HepG2 (cell line): Measurements from ENCODE around the gene SPTBN4. TPM values are rescaled to one million over a fixed set of nuclear protein-coding genes. Genes with fewer than 3 reads are reported as not detected.

Experiments
- ATAC-seq: fragments of 200-7000 bp; cut with Tn5 transposase; 3 replicates; pipeline ENCODE4 v1.9.1; 2020; ENCODE audit warnings: mild to moderate bottlenecking, moderate library complexity
- BruUV-seq: library from RNA; stranded (reverse); fragments of 400-500 nt; replicated peaks from 2 replicates; lab custom pipeline; 2021; lab: Mats Ljungman, UMichigan
- CTCF ChIA-PET: fragments of 300-600 bp; formaldehyde crosslinking; extraction: SDS; loops from one replicate; lab custom pipeline; 2021; ENCODE audit warnings: low total read pairs, inconsistent platforms, low intra/inter-chr PET ratio; lab: Yijun Ruan, JAX
- POLR2A ChIA-PET: fragments of 350-600 bp; sonication (Branson Sonifier 250); formaldehyde crosslinking; loops from one replicate; lab custom pipeline; 2020; ENCODE audit warnings: antibody characterized with exemption, inconsistent platforms; lab: Yijun Ruan, JAX
- DNase-seq: peaks from one replicate; pipeline ENCODE4 v3.0.0-alpha.2; 2015; ENCODE audit warnings: low spot score
- FAIRE-seq: peaks from 3 replicates; lab custom pipeline; 2011; peaks lifted over from hg19 to GRCh38; lab: Jason Lieb, UNC
- H2AFZ ChIP-seq: one replicate; pipeline ENCODE4 v1.6.1; 2011; ENCODE audit warnings: low read length, inconsistent platforms
- H3K27ac ChIP-seq: fragments of 300-600 bp; 3 replicates; pipeline ENCODE4 v1.8.0; 2011; ENCODE audit warnings: mixed run types, mild to moderate bottlenecking, mixed read lengths, low read length, inconsistent platforms; ENCODE audit not compliant: insufficient read depth; ENCODE audit errors: extremely low read length
- H3K27me3 ChIP-seq, 2 experiments: fragments of 200-600 bp in 1 of 2; 2 replicates in 1 of 2; 3 replicates in 1 of 2; pipeline versions ENCODE4 v1.6.0 to v1.8.0; 2011; ENCODE audit warnings: low read length in 2 of 2, mild to moderate bottlenecking in 2 of 2, moderate library complexity in 2 of 2, inconsistent platforms in 1 of 2; ENCODE audit not compliant: insufficient read depth in 2 of 2, control insufficient read depth in 1 of 2
- H3K36me3 ChIP-seq, 2 experiments: fragments of 200-600 bp in 1 of 2; replicated peaks in 1 of 2; 2 replicates in 1 of 2; 3 replicates in 1 of 2; pipeline versions ENCODE4 v1.5.1 to v1.8.0; 2011; ENCODE audit warnings: low read length in 2 of 2, inconsistent platforms in 1 of 2; ENCODE audit not compliant: insufficient read depth in 2 of 2, control insufficient read depth in 1 of 2
- H3K4me1 ChIP-seq: 2 replicates; pipeline ENCODE4 v1.5.1; 2012; ENCODE audit warnings: low read length, inconsistent platforms; ENCODE audit not compliant: insufficient read depth
- H3K4me2 ChIP-seq: 2 replicates; pipeline ENCODE4 v1.6.0; 2011; ENCODE audit warnings: low read depth, low read length, inconsistent platforms
- H3K4me3 ChIP-seq, 3 experiments: fragments of 200-600 bp in 1 of 3; sonication (generic), shearing (Covaris generic) in 1 of 3; replicated peaks in 1 of 3; 2 replicates each; pipeline ENCODE4 v1.5.1; 2011 to 2016; ENCODE audit warnings: low read length in 3 of 3, inconsistent platforms in 2 of 3, low read depth in 2 of 3, mild to moderate bottlenecking in 2 of 3, control low read depth in 1 of 3, mixed read lengths in 1 of 3; ENCODE audit not compliant: insufficient read depth in 1 of 3
- H3K79me2 ChIP-seq: one replicate; pipeline ENCODE4 v1.6.1; 2011; ENCODE audit warnings: low read length, inconsistent platforms; ENCODE audit not compliant: insufficient read depth
- H3K9ac ChIP-seq: 2 replicates; pipeline ENCODE4 v1.6.0; 2011; ENCODE audit warnings: mild to moderate bottlenecking, low read depth, low read length, inconsistent platforms; ENCODE audit not compliant: insufficient read depth
- H3K9me3 ChIP-seq: 2 replicates; pipeline ENCODE4 v1.5.1; 2012; ENCODE audit warnings: mild to moderate bottlenecking, low read length
- H4K20me1 ChIP-seq: 2 replicates; pipeline ENCODE4 v1.6.0; 2011; ENCODE audit warnings: inconsistent platforms, mild to moderate bottlenecking, low read length, moderate library complexity; ENCODE audit not compliant: insufficient read depth
- ETV5 ChIP-seq: IDR thresholded peaks from 2 replicates; pipeline ENCODE4 v1.6.1; 2018; ENCODE audit warnings: missing biosample characterization, missing genetic modification reagents, inconsistent platforms, borderline replicate concordance
- ZNF615 ChIP-seq: sonication (generic); formaldehyde crosslinking; IDR thresholded peaks from 2 replicates; pipeline ENCODE4 v1.5.0; 2020; ENCODE audit warnings: mild to moderate bottlenecking, missing genetic modification reagents, borderline replicate concordance
- ZSCAN30 ChIP-seq: sonication (generic); formaldehyde crosslinking; IDR thresholded peaks from 2 replicates; pipeline ENCODE4 v1.5.0; 2020; ENCODE audit warnings: mild to moderate bottlenecking, missing genetic modification reagents
- WGBS: methylation state at CpG from one replicate; pipeline ENCODE4 v1.1.6; 2017; ENCODE audit warnings: low lambda C conversion rate; 5-methylcytosine and 5-hydroxymethylcytosine counted together
- in situ Hi-C: cut with HindIII; loops from 2 replicates; pipeline ENCODE4 v1.10.0; 2017; ENCODE audit warnings: low pct_unique_long_range_greater_than_20kb; ENCODE audit not compliant: extremely low pct_ligation_motif_present
- intact Hi-C: fragments of 100-400 bp; cut with micrococcal nuclease; formaldehyde crosslinking; loops from one replicate; pipeline ENCODE4 v1.10.0; 2022; ENCODE audit not compliant: unreplicated experiment
- polyA plus RNA-seq, 8 experiments: library from polyadenylated mRNA; depleted of rRNA in 3 of 8; stranded (reverse) in 7 of 8; unstranded in 1 of 8; fragments of >200 nt; fragmentation: Illumina TruSeq in 4 of 8; extraction: Trizol in 4 of 8; gene quantifications; 2 replicates each; pipeline versions ENCODE4 v1.2.1 to v1.2.3, GENCODE V29; 2011 to 2016; ENCODE audit warnings: low read depth in 4 of 8, missing spikeins in 1 of 8, mixed read lengths in 1 of 8; ENCODE audit not compliant: insufficient read depth in 1 of 8
- total RNA-seq, 5 experiments: library from RNA; depleted of rRNA; stranded (reverse); fragments of >200 nt; fragmentation: Illumina TruSeq; extraction: Trizol; gene quantifications; 2 replicates each; pipeline ENCODE4 v1.2.3, GENCODE V29; 2016; ENCODE audit warnings: low read depth in 1 of 5
- TF ChIP-seq, protein P1 (sequence below): sonication (generic); formaldehyde crosslinking; conservative IDR thresholded peaks from 2 replicates; pipeline ENCODE4 v1.4.0; 2020; ENCODE audit warnings: missing genetic modification reagents

The SPTBN4 gene
- total and polyA plus RNA-seq, 2 of the 13 experiments (the other 11 are each of a cell fraction or from before 2014, with no cell fraction given) = 0.11 TPM

DNA sequence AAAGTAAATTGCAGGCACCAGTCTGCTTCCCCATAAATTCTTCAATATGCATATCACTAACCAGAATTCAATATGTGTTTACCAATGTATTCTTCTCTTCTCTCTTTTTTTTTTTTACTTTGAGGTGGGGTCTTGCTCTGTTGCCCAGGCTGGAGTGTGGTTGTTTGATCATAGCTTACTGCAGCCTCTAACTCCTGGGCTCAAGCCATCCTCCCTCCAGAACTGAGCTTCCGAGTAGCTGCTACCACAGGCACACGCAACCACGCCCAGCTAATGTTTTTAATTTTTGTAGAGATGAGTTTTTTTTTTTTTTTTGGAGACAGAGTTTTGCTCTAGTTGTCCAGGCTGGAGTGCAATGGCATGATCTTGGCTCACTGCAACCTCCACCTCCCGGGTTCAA is 151.2 kb downstream of the SPTBN4 start:
- intact Hi-C loops = no loop called here
- Histone ChIP-seq H3K27ac (no peak overlapping the region), H3K4me2 (no peak overlapping the region), H4K20me1 (no peaks in the 10 kb centered on the region)
- DNase-seq = no peak
- no TSS peak for BruUV-seq
- TF ChIP-seq, protein P1, sequence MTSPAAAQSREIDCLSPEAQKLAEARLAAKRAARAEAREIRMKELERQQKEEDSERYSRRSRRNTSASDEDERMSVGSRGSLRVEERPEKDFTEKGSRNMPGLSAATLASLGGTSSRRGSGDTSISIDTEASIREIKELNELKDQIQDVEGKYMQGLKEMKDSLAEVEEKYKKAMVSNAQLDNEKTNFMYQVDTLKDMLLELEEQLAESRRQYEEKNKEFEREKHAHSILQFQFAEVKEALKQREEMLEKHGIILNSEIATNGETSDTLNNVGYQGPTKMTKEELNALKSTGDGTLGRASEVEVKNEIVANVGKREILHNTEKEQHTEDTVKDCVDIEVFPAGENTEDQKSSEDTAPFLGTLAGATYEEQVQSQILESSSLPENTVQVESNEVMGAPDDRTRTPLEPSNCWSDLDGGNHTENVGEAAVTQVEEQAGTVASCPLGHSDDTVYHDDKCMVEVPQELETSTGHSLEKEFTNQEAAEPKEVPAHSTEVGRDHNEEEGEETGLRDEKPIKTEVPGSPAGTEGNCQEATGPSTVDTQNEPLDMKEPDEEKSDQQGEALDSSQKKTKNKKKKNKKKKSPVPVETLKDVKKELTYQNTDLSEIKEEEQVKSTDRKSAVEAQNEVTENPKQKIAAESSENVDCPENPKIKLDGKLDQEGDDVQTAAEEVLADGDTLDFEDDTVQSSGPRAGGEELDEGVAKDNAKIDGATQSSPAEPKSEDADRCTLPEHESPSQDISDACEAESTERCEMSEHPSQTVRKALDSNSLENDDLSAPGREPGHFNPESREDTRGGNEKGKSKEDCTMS (CRISPR knock-in tag) = no peak
- TF ChIP-seq ETV5 (CRISPR knock-in tag) = no peak
- TF ChIP-seq, all 625 proteins: peak for 0
- ATAC-seq = no peak
- H3K36me3 ChIP-seq = no peaks in the 10 kb centered on the region
- no peaks in the 10 kb centered on the region for H3K9me3 ChIP-seq
- H2AFZ ChIP-seq = no peak overlapping the region
- no peak for FAIRE-seq
- in situ Hi-C loops = no loop called here
- peaks cover 0 to 17% of the 10 kb centered on the region in 2 experiments; a peak in 3 of 5 replicates for H3K27me3 ChIP-seq
- ChIA-PET CTCF (no interaction called here), POLR2A (no interaction called here)
- peaks cover 16% of the 10 kb centered on the region; the same call in 1 of the 2 replicates for H3K4me1 ChIP-seq
- H3K4me3 ChIP-seq = no peak overlapping the region
- no peak overlapping the region for H3K9ac ChIP-seq
- WGBS = 86% methylated on average over 4 of the region's 4 CpGs
- no peaks in the 10 kb centered on the region for H3K79me2 ChIP-seq

DNA sequence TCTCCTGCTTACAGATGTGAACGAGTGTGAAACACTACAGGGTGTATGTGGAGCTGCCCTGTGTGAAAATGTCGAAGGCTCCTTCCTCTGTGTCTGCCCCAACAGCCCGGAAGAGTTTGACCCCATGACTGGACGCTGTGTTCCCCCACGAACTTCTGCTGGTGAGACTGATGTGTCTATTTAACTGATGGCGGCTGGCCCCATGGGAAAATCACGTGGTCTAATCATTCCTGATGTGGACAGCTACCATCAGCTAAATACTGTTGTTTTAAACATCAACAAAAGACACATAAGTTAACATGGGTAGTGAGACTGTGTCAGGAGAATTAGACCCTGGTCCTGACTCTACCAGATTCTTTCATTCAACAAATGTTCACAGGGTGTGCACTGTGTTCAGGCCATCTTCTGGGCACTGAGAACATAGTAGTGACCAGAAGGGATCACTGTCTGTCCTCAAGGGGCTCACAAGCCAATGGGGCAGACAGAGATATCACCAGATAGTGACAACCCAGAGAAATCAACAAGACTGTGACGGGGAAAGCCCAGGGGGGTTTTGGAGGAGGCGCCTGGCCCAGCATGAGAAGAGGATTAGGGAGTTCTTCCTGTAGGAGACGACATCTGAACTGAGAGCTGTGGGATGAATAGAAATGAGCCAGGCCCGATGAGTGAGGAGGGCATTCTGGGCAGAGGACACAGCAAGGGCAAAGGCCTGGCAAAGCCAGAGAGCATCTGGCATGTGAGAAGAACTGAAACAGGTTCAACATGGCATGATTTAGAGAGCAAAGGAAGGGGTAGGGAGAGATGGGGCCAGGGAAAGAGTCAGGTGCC is 152.7 kb downstream of the SPTBN4 start:
- no TSS peak for BruUV-seq
- in situ Hi-C loops = no loop called here
- Histone ChIP-seq H2AFZ (no peak overlapping the region), H3K4me2 (no peak overlapping the region), H3K27me3 (peaks cover 0 to under 1% of the 10 kb centered on the region in 2 experiments; a peak in 3 of 5 replicates), H3K9me3 (no peaks in the 10 kb centered on the region), H3K4me1 (peaks cover 10% of the 10 kb centered on the region), H3K27ac (no peak overlapping the region)
- CTCF ChIA-PET = interaction anchor here (1.0 kb wide), 1 partner anchor 35 kb away, joined by 3 read pairs; no protein-coding TSS in a partner anchor
- ATAC-seq = no peak
- no peak for TF ChIP-seq ZNF615 (CRISPR knock-in tag)
- TF ChIP-seq ZSCAN30 (CRISPR knock-in tag) = 0 out of 2 replicates have a peak, but pooled peaks have one; percentile 40
- TF ChIP-seq, all 625 proteins: peak for 1
- WGBS = 38% methylated on average over 11 of the region's 11 CpGs
- Histone ChIP-seq H3K4me3 (no peak overlapping the region), H3K79me2 (no peaks in the 10 kb centered on the region), H4K20me1 (no peaks in the 10 kb centered on the region), H3K36me3 (no peaks in the 10 kb centered on the region), H3K9ac (no peak overlapping the region)
- DNase-seq = no peak
- POLR2A ChIA-PET = no interaction called here
- intact Hi-C loops = no loop called here
- no peak for FAIRE-seq
